PFSK-1 (cell line): ENCODE measurements around the gene AP3D1.

Experiments used
- POLR2AphosphoS5 ChIP-seq: IDR thresholded peaks from 2 replicates; pipeline ENCODE4 v1.6.1; 2012; ENCODE audit warnings: low read depth, mild to moderate bottlenecking, control low read depth, low read length, moderate library complexity
- SIN3A ChIP-seq: IDR thresholded peaks from 2 replicates; pipeline ENCODE4 v1.6.1; 2012; ENCODE audit warnings: mild to moderate bottlenecking, low read length, moderate library complexity, borderline replicate concordance; ENCODE audit not compliant: insufficient read depth

DNA sequence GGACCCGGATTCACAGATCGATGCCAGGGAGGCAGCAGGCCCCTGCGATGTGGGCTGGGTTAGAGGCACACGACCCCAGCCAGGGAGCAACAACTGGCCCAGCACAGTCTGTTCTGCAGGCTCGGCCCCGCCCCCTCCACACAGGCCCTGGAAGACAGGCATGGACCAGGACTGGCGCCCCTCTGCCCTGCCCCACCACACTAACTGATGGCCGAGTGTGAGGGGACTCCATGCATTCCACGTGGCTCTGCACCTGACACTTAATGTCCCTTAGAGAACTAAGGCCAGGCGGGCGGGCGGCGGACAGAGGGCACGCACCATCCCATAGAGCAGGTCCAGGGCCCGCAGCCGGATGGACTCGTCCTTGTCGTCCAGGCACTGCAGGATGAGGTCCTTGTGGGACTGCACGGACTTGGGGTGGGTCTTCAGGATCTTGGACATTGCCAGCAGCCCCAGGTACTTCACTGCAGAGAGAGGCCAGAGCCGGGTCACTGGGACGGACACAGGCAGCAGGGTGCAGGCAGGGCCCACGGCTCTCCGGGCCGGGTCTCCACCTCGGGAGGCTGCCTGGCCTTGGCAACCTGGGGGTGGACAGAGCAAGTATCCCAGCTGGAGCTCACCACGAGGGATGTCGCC is 29.8 kb downstream of the AP3D1 start:
- TF ChIP-seq POLR2AphosphoS5 (no peak), SIN3A (no peak)
